Measurements from ENCODE around the gene GNPTG. TPM values are rescaled to one million over a fixed set of nuclear protein-coding genes. Genes with fewer than 3 reads are reported as not detected.

GNPTG gene
- total and polyA plus RNA-seq, 9 of the 15 experiments (the other 6 are each of a cell fraction or from before 2014, with no cell fraction given) = 0.69 to 33.3 (median 13.6) TPM

DNA sequence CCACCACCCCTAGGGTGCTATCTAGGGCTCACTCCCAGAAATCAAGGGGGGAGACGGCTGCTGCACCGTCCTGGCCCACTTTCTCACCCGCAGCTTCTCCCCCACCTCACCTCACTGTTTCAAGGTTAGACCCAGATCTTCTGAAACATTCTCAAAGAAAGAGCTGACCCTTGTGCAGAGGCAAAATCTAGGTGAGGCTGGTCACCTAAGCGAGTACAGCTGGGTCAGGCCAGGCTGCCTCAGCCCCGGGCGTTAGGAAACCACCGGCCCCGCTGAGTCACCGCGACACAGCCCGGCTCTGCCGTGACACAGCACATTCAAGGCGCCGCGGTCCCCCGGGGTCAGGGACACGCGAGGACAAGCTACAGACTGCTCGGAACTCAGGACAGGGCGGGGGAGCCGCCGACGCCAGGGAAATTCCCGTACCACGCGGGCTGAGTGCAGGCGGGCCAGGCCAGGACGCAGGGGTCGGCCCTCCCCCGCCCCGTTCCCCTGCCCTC, 27.1 kb downstream of the GNPTG start (continued):
- TF ChIP-seq, protein P1, sequence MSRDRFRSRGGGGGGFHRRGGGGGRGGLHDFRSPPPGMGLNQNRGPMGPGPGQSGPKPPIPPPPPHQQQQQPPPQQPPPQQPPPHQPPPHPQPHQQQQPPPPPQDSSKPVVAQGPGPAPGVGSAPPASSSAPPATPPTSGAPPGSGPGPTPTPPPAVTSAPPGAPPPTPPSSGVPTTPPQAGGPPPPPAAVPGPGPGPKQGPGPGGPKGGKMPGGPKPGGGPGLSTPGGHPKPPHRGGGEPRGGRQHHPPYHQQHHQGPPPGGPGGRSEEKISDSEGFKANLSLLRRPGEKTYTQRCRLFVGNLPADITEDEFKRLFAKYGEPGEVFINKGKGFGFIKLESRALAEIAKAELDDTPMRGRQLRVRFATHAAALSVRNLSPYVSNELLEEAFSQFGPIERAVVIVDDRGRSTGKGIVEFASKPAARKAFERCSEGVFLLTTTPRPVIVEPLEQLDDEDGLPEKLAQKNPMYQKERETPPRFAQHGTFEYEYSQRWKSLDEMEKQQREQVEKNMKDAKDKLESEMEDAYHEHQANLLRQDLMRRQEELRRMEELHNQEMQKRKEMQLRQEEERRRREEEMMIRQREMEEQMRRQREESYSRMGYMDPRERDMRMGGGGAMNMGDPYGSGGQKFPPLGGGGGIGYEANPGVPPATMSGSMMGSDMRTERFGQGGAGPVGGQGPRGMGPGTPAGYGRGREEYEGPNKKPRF (IDR thresholded peaks at IDR 0.05; ENCODE audit: low read depth, low read length) = no peak
- TF ChIP-seq HDAC3 (IDR thresholded peaks at IDR 0.05; ENCODE audit: borderline replicate concordance, partially characterized antibody) (no peak), MYBL2 (IDR thresholded peaks at IDR 0.05; ENCODE audit: low read depth) (no peak), MYBL2 (CRISPR knock-in tag; IDR thresholded peaks at IDR 0.05; ENCODE audit: borderline replicate concordance) (no peak), SAFB (IDR thresholded peaks at IDR 0.05; ENCODE audit: borderline replicate concordance, low read depth, low read length) (peak; percentile 99), SPI1 (IDR thresholded peaks at IDR 0.05; ENCODE audit: borderline replicate concordance, low read depth, low read length) (no peak), ZFP36 (IDR thresholded peaks at IDR 0.05; ENCODE audit: low read depth, low read length, partially characterized antibody) (no peak), CAMTA2 (CRISPR knock-in tag; conservative IDR thresholded peaks at IDR 0.05) (no peak), SP2 (IDR thresholded peaks at IDR 0.05; ENCODE audit: extremely low read depth, low read depth, low read length, poor library complexity, severe bottlenecking) (no peak), HDGF (IDR thresholded peaks at IDR 0.05) (no peak), ZNF124 (CRISPR knock-in tag; IDR thresholded peaks at IDR 0.05) (no peak), NFIX (CRISPR knock-in tag; IDR thresholded peaks at IDR 0.05; ENCODE audit: low read depth) (no peak), SMARCE1 (IDR thresholded peaks at IDR 0.05) (peak; percentile 85), TCFL5 (CRISPR knock-in tag; conservative IDR thresholded peaks at IDR 0.05) (no peak), SMARCA5 (IDR thresholded peaks at IDR 0.05) (no peak), CTCF (IDR thresholded peaks at IDR 0.05 in 2 of 3, conservative IDR thresholded peaks at IDR 0.05 in 1 of 3; ENCODE audit: insufficient read depth in 2 of 3, low read depth in 1 of 3, low read length in 3 of 3) (no peak), ZNF707 (CRISPR knock-in tag; conservative IDR thresholded peaks at IDR 0.05) (no peak), THRAP3 (IDR thresholded peaks at IDR 0.05; ENCODE audit: borderline replicate concordance) (no peak), SRSF3 (IDR thresholded peaks at IDR 0.05; ENCODE audit: insufficient read depth, low read length) (no peak), NFYB (IDR thresholded peaks at IDR 0.05; ENCODE audit: extremely low read depth, insufficient read length) (no peak), ZBTB1 (CRISPR knock-in tag; IDR thresholded peaks at IDR 0.05; ENCODE audit: borderline replicate concordance, low read depth) (peak; percentile 71; the same call in 1 of the 2 replicates), CBX2 (IDR thresholded peaks at IDR 0.05; ENCODE audit: insufficient read depth, low read length, poor library complexity, severe bottlenecking) (no peak), SMARCB1 (IDR thresholded peaks at IDR 0.05; ENCODE audit: insufficient read length, low read depth) (no peak), PPARD (CRISPR knock-in tag; IDR thresholded peaks at IDR 0.05) (no peak), ZNF121 (CRISPR knock-in tag; conservative IDR thresholded peaks at IDR 0.05) (no peak)
- TF ChIP-seq, protein P2, sequence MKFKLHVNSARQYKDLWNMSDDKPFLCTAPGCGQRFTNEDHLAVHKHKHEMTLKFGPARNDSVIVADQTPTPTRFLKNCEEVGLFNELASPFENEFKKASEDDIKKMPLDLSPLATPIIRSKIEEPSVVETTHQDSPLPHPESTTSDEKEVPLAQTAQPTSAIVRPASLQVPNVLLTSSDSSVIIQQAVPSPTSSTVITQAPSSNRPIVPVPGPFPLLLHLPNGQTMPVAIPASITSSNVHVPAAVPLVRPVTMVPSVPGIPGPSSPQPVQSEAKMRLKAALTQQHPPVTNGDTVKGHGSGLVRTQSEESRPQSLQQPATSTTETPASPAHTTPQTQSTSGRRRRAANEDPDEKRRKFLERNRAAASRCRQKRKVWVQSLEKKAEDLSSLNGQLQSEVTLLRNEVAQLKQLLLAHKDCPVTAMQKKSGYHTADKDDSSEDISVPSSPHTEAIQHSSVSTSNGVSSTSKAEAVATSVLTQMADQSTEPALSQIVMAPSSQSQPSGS (CRISPR knock-in tag; IDR thresholded peaks at IDR 0.05) = no peak
